Stomach (tissue), 4 donors: ENCODE measurements around the gene KCNQ4.

Source experiments
- CTCF ChIP-seq, 7 experiments: fragments of 450-650 bp in 4 of 7; fragments of 200-600 bp in 3 of 7; sonication (generic) in 3 of 7; IDR thresholded peaks; one replicate each; pipeline ENCODE4 v1.5.1; 2016 to 2019; ENCODE audit warnings: antibody characterized with exemption in 7 of 7, control low read depth in 2 of 7, mild to moderate bottlenecking in 1 of 7
- POLR2AphosphoS5 ChIP-seq, 3 donors: sonication (generic); formaldehyde crosslinking; IDR thresholded peaks; one replicate each; pipeline ENCODE4 v1.6.1; 2016; ENCODE audit warnings: antibody characterized with exemption in 3 of 3

- TF ChIP-seq CTCF (IDR thresholded peaks at IDR 0.05): no peak
- TF ChIP-seq POLR2AphosphoS5 (IDR thresholded peaks at IDR 0.05): peak in 1 of 3 donors; percentile 12
Measured at GRCh38 chr1:40783001-40783905, at the start of gene KCNQ4.
